ENCODE measurements around the gene PSMB7. TPM values are rescaled to one million over a fixed set of nuclear protein-coding genes. Genes with fewer than 3 reads are reported as not detected.
A peak's percentile ranks its signal among the peaks of the same experiment; 100 is the strongest.

Gene PSMB7
- total and polyA plus RNA-seq, 2 of the 4 experiments (the other 2 are of a cell fraction), result 340 to 430 TPM

DNA sequence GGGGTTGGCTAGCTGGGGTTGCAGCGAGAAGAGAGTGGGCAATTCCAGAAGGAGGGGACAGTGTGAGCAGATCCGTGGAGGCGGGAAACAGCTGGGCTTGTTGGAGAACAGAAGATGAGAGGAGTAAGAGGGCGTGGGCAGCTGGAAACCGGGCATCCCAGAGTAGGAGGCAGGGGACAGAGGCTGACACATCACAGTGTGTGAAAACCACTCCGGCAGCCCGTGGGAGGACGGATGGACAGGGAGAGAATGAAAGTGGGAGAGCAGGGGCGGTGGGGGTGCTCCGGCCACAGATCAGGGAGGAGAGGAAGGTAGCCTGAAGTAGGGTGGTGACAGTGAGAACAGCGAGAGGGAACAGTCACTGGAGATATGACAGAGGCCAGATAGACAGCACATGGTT is 8.3 kb upstream of the PSMB7 start:
- DNase-seq (no peak), ATAC-seq (ENCODE audit: low read depth) (peak; percentile 19; the same call in 1 of the 2 replicates)
- Histone ChIP-seq H3K36me3 (ENCODE audit: control insufficient read depth, insufficient read depth, low read length) (no peaks in the 10 kb centered on the region), H2AK5ac (ENCODE audit: low read depth, low read length) (no peak overlapping the region), H4K8ac (ENCODE audit: low read depth in 2 of 2, low read length in 2 of 2) (no peak overlapping the region), H3K18ac (ENCODE audit: low read depth, low read length) (no peak overlapping the region), H3K27ac (ENCODE audit: insufficient read depth, low read length) (no peak overlapping the region), H2BK15ac (ENCODE audit: low read depth, low read length) (no peak overlapping the region), H3K56ac (ENCODE audit: extremely low read depth, insufficient read depth, low read length) (no peak overlapping the region), H4K91ac (ENCODE audit: insufficient read depth, low read depth, low read length) (no peak overlapping the region), H2BK5ac (ENCODE audit: low read depth, low read length, poor library complexity, severe bottlenecking) (no peak overlapping the region), H4K20me1 (ENCODE audit: insufficient read depth, low read length) (no peaks in the 10 kb centered on the region), H2AFZ (replicated peaks; ENCODE audit: low read length, poor library complexity) (peak overlapping the region; percentile 80), H2AK9ac (replicated peaks; ENCODE audit: low read depth, low read length, poor library complexity) (no peak overlapping the region), H3K27me3 (ENCODE audit: control insufficient read depth, insufficient read depth, low read length) (peaks cover 18% of the 10 kb centered on the region), H2BK20ac (ENCODE audit: low read depth, low read length) (no peak overlapping the region), H2BK120ac (ENCODE audit: low read depth, low read length) (no peak overlapping the region), H3K9me1 (ENCODE audit: insufficient read depth, low read length) (no peaks in the 10 kb centered on the region), H3K14ac (replicated peaks; ENCODE audit: low read depth, low read length) (no peak overlapping the region), H3K4ac (ENCODE audit: low read depth, low read length) (no peak overlapping the region), H3K9me3 (ENCODE audit: control insufficient read depth, insufficient read depth, low read length) (no peaks in the 10 kb centered on the region), H3K9ac (ENCODE audit: low read depth, low read length) (no peak overlapping the region), H3K4me3 (ENCODE audit: insufficient read depth, low read depth, low read length) (no peak overlapping the region), H3K79me1 (ENCODE audit: low read depth in 1 of 2, low read length in 2 of 2) (no peaks in the 10 kb centered on the region), H3K23ac (ENCODE audit: low read depth, low read length) (no peak overlapping the region), H3K4me1 (ENCODE audit: control insufficient read depth, insufficient read depth, low read length) (no peaks in the 10 kb centered on the region), H3K4me2 (ENCODE audit: low read depth, low read length) (no peak overlapping the region; the same call in 1 of the 2 replicates), H4K5ac (ENCODE audit: low read depth, low read length) (no peak overlapping the region)
- 0% methylated on average over 2 of the region's 11 CpGs; no CpG with 5 or more reads in 1 of the 2 experiments for WGBS, 2 experiments (ENCODE audit: extremely low coverage in 2 of 2, insufficient read length in 1 of 2)
- ChIA-PET CTCF (no interaction called here), POLR2A (ENCODE audit: unreplicated experiment) (no interaction called here)
- no TSS peak for BruUV-seq (replicated peaks)
- dilution Hi-C loops (cut with HindIII; ENCODE audit: low sequenced_read_pairs, unreplicated experiment), result no loop called here
- intact Hi-C loops (cut with micrococcal nuclease), result no loop called here
- in situ Hi-C loops (cut with MboI; ENCODE audit: low sequenced_read_pairs), result loop anchor here (5.0 to 25.0 kb wide), 2 partner anchors 109 to 289 kb away; no protein-coding TSS in a partner anchor
- TF ChIP-seq FOS (IDR thresholded peaks at IDR 0.05; ENCODE audit: low read depth, low read length) (no peak), SMC3 (IDR thresholded peaks at IDR 0.05; ENCODE audit: low read depth, low read length) (no peak), BHLHE40 (IDR thresholded peaks at IDR 0.05; ENCODE audit: low read depth, low read length) (no peak), RAD21 (IDR thresholded peaks at IDR 0.05; ENCODE audit: low read length) (no peak), RCOR1 (IDR thresholded peaks at IDR 0.05; ENCODE audit: insufficient replicate concordance, low read length) (no peak), NFE2L2 (IDR thresholded peaks at IDR 0.05; ENCODE audit: low read depth, low read length) (no peak), RFX5 (IDR thresholded peaks at IDR 0.05; ENCODE audit: low read depth, low read length) (no peak), POLR2A (IDR thresholded peaks at IDR 0.05; ENCODE audit: low read depth, low read length) (no peak), MAZ (IDR thresholded peaks at IDR 0.05; ENCODE audit: borderline replicate concordance, low read depth, low read length) (no peak), MAFK (IDR thresholded peaks at IDR 0.05; ENCODE audit: low read depth, low read length) (no peak)
- TF ChIP-seq, protein P1, sequence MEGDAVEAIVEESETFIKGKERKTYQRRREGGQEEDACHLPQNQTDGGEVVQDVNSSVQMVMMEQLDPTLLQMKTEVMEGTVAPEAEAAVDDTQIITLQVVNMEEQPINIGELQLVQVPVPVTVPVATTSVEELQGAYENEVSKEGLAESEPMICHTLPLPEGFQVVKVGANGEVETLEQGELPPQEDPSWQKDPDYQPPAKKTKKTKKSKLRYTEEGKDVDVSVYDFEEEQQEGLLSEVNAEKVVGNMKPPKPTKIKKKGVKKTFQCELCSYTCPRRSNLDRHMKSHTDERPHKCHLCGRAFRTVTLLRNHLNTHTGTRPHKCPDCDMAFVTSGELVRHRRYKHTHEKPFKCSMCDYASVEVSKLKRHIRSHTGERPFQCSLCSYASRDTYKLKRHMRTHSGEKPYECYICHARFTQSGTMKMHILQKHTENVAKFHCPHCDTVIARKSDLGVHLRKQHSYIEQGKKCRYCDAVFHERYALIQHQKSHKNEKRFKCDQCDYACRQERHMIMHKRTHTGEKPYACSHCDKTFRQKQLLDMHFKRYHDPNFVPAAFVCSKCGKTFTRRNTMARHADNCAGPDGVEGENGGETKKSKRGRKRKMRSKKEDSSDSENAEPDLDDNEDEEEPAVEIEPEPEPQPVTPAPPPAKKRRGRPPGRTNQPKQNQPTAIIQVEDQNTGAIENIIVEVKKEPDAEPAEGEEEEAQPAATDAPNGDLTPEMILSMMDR (conservative IDR thresholded peaks at IDR 0.05; ENCODE audit: low read depth, low read length), result no peak
- TF ChIP-seq, protein P2, sequence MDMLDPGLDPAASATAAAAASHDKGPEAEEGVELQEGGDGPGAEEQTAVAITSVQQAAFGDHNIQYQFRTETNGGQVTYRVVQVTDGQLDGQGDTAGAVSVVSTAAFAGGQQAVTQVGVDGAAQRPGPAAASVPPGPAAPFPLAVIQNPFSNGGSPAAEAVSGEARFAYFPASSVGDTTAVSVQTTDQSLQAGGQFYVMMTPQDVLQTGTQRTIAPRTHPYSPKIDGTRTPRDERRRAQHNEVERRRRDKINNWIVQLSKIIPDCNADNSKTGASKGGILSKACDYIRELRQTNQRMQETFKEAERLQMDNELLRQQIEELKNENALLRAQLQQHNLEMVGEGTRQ (IDR thresholded peaks at IDR 0.05; ENCODE audit: low read depth, low read length), result no peak
- TF ChIP-seq, protein P3, sequence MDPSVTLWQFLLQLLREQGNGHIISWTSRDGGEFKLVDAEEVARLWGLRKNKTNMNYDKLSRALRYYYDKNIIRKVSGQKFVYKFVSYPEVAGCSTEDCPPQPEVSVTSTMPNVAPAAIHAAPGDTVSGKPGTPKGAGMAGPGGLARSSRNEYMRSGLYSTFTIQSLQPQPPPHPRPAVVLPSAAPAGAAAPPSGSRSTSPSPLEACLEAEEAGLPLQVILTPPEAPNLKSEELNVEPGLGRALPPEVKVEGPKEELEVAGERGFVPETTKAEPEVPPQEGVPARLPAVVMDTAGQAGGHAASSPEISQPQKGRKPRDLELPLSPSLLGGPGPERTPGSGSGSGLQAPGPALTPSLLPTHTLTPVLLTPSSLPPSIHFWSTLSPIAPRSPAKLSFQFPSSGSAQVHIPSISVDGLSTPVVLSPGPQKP (IDR thresholded peaks at IDR 0.05; ENCODE audit: borderline replicate concordance, low read depth, low read length), result no peak
